ENCODE measurements around the gene OGFOD3. TPM values are rescaled to one million over a fixed set of nuclear protein-coding genes. Genes with fewer than 3 reads are reported as not detected.
A peak's percentile ranks its signal among the peaks of the same experiment; 100 is the strongest.

The OGFOD3 gene
- total RNA-seq, 1 experiment from 2014 or later: 53.6 TPM

- Histone ChIP-seq H3K9me3 (ENCODE audit: control insufficient read depth in 1 of 2, insufficient read depth in 1 of 2, low read depth in 1 of 2, low read length in 2 of 2) (no peaks in the 10 kb centered on the region), H3K9me2 (ENCODE audit: insufficient read depth) (no peaks in the 10 kb centered on the region), H4K20me1 (ENCODE audit: insufficient read depth) (no peaks in the 10 kb centered on the region), H3K4me1 (ENCODE audit: control insufficient read depth in 1 of 2, insufficient read depth in 2 of 2, low read length in 2 of 2) (peaks cover 15 to 19% of the 10 kb centered on the region in 2 experiments), H3K27ac (ENCODE audit: low read depth, low read length) (no peak overlapping the region), H2AFZ (ENCODE audit: low read depth, low read length, poor library complexity, severe bottlenecking) (no peak overlapping the region), H3K27me3 (ENCODE audit: insufficient read depth, low read length) (no peaks in the 10 kb centered on the region), H3K4me2 (ENCODE audit: low read length) (no peak overlapping the region), H3K36me3 (ENCODE audit: control insufficient read depth in 1 of 2, insufficient read depth in 2 of 2, low read length in 2 of 2) (no peaks in the 10 kb centered on the region), H3K79me2 (ENCODE audit: insufficient read depth, low read length) (no peaks in the 10 kb centered on the region), H3K4me3 (replicated peaks in 1 of 2; ENCODE audit: low read depth in 1 of 2, low read length in 2 of 2) (no peak overlapping the region), H3K9ac (ENCODE audit: low read length) (no peak overlapping the region)
- DNase-seq (ENCODE audit: low read depth, low spot score): no peak
- ATAC-seq: no peak
- no TSS peak for BruUV-seq (replicated peaks)
- RAD21 ChIA-PET (ENCODE audit: low non-redundant PET in 1 of 2, low total read pairs in 2 of 2, uncharacterized antibody in 2 of 2, unreplicated experiment in 2 of 2): no interaction called here
- POLR2A ChIA-PET: no interaction called here
- TF ChIP-seq FOSL1 (IDR thresholded peaks at IDR 0.05; ENCODE audit: low read depth) (no peak), EGR1 (IDR thresholded peaks at IDR 0.05; ENCODE audit: low read depth) (no peak), TCF7L2 (IDR thresholded peaks at IDR 0.05; ENCODE audit: borderline replicate concordance, extremely low read depth, insufficient read depth, insufficient read length) (no peak)
- CTCF ChIA-PET: no interaction called here
- intact Hi-C loops (cut with micrococcal nuclease): no loop called here
These were observed 49.2 kb downstream of the OGFOD3 start for GRCh38 chr17:82369211-82369610.

GRCh38 chr17:82367724-82368524 lies 50.5 kb downstream of the OGFOD3 start:
- Histone ChIP-seq H3K4me2 (ENCODE audit: low read length) (peak overlapping the region; percentile 66), H2AFZ (ENCODE audit: low read depth, low read length, poor library complexity, severe bottlenecking) (peak overlapping the region; percentile 56), H3K36me3 (ENCODE audit: control insufficient read depth in 1 of 2, insufficient read depth in 2 of 2, low read length in 2 of 2) (no peaks in the 10 kb centered on the region), H3K27ac (ENCODE audit: low read depth, low read length) (peak overlapping the region; percentile 65), H3K4me3 (replicated peaks in 1 of 2; ENCODE audit: low read depth in 1 of 2, low read length in 2 of 2) (peak overlapping the region; percentile 38 to 56), H3K9me2 (ENCODE audit: insufficient read depth) (no peaks in the 10 kb centered on the region), H3K4me1 (ENCODE audit: control insufficient read depth in 1 of 2, insufficient read depth in 2 of 2, low read length in 2 of 2) (peaks cover 15 to 19% of the 10 kb centered on the region in 2 experiments), H3K27me3 (ENCODE audit: insufficient read depth, low read length) (no peaks in the 10 kb centered on the region), H4K20me1 (ENCODE audit: insufficient read depth) (no peaks in the 10 kb centered on the region), H3K9me3 (ENCODE audit: control insufficient read depth in 1 of 2, insufficient read depth in 1 of 2, low read depth in 1 of 2, low read length in 2 of 2) (no peaks in the 10 kb centered on the region), H3K79me2 (ENCODE audit: insufficient read depth, low read length) (no peaks in the 10 kb centered on the region), H3K9ac (ENCODE audit: low read length) (peak overlapping the region; percentile 49)
- DNase-seq (ENCODE audit: low read depth, low spot score) (peak; percentile 98), ATAC-seq (peak; percentile 100)
- ChIA-PET POLR2A (interaction anchor here (0.9 kb wide), 1 partner anchor 18 kb away, joined by 3 read pairs; no protein-coding TSS in a partner anchor), RAD21 (ENCODE audit: low non-redundant PET in 1 of 2, low total read pairs in 2 of 2, uncharacterized antibody in 2 of 2, unreplicated experiment in 2 of 2) (no interaction called here), CTCF (interaction anchor here (0.7 kb wide), 1 partner anchor 34 kb away, joined by 3 read pairs; the partner anchor contains the start of gene SECTM1)
- BruUV-seq (replicated peaks): no TSS peak
- intact Hi-C loops (cut with micrococcal nuclease): no loop called here
- TF ChIP-seq EZH2phosphoT487 (IDR thresholded peaks at IDR 0.05; ENCODE audit: borderline replicate concordance) (no peak), POLR2A (IDR thresholded peaks at IDR 0.05; ENCODE audit: borderline replicate concordance, extremely low read depth, insufficient read depth, insufficient read length) (peak; percentile 76), RAD21 (IDR thresholded peaks at IDR 0.05; ENCODE audit: low read depth) (no peak), CBX3 (IDR thresholded peaks at IDR 0.05; ENCODE audit: low read depth) (no peak), CEBPB (IDR thresholded peaks at IDR 0.05; ENCODE audit: low read depth) (no peak), TCF7L2 (IDR thresholded peaks at IDR 0.05; ENCODE audit: borderline replicate concordance, extremely low read depth, insufficient read depth, insufficient read length) (peak; percentile 39), EZH2 (IDR thresholded peaks at IDR 0.05) (no peak), ATF3 (IDR thresholded peaks at IDR 0.05) (no peak), POLR2AphosphoS5 (IDR thresholded peaks at IDR 0.05; ENCODE audit: low read depth, low read length) (peak; percentile 94), ELF1 (IDR thresholded peaks at IDR 0.05; ENCODE audit: borderline replicate concordance, low read depth) (no peak; the same call in 1 of the 2 replicates), JUND (IDR thresholded peaks at IDR 0.05) (no peak), MAX (IDR thresholded peaks at IDR 0.05) (no peak), SIN3A (IDR thresholded peaks at IDR 0.05; ENCODE audit: low read depth) (no peak), ZFX (IDR thresholded peaks at IDR 0.05) (no peak), EGR1 (IDR thresholded peaks at IDR 0.05; ENCODE audit: low read depth) (no peak), ZNF274 (IDR thresholded peaks at IDR 0.05; ENCODE audit: low read depth, low read length) (no peak)
- TF ChIP-seq, protein P1, sequence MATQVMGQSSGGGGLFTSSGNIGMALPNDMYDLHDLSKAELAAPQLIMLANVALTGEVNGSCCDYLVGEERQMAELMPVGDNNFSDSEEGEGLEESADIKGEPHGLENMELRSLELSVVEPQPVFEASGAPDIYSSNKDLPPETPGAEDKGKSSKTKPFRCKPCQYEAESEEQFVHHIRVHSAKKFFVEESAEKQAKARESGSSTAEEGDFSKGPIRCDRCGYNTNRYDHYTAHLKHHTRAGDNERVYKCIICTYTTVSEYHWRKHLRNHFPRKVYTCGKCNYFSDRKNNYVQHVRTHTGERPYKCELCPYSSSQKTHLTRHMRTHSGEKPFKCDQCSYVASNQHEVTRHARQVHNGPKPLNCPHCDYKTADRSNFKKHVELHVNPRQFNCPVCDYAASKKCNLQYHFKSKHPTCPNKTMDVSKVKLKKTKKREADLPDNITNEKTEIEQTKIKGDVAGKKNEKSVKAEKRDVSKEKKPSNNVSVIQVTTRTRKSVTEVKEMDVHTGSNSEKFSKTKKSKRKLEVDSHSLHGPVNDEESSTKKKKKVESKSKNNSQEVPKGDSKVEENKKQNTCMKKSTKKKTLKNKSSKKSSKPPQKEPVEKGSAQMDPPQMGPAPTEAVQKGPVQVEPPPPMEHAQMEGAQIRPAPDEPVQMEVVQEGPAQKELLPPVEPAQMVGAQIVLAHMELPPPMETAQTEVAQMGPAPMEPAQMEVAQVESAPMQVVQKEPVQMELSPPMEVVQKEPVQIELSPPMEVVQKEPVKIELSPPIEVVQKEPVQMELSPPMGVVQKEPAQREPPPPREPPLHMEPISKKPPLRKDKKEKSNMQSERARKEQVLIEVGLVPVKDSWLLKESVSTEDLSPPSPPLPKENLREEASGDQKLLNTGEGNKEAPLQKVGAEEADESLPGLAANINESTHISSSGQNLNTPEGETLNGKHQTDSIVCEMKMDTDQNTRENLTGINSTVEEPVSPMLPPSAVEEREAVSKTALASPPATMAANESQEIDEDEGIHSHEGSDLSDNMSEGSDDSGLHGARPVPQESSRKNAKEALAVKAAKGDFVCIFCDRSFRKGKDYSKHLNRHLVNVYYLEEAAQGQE (IDR thresholded peaks at IDR 0.05; ENCODE audit: low read depth): no peak

Data from HCT116 (cell line).